ENCODE results near the gene FES.
A peak's percentile ranks its signal among the peaks of the same experiment; 100 is the strongest.

The FES gene

DNA sequence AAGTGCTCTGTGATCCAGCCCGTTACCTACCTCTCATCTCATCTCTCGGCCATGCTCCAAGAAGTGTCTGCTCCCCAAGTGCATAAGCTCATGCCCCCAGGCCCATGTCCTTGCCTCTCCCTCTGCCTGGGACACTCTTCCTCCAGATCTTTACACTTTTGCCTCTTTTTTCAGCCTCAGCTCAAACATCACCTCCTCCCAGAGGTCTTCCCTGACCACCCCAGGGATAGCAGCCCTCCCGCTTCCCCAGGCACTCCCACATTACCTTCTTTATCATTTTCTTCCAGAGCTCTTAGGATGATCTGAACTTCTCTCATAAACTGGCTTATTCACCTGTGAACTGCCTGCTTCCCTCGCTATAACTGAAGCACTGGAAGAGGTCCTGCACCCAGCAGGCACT lies 18.6 kb upstream of the FES start:
- no peak for DNase-seq (ENCODE audit: low read depth in 1 of 2, low spot score in 1 of 2)
- TF ChIP-seq JUND (IDR thresholded peaks at IDR 0.05; ENCODE audit: low read depth), result no peak
- in situ Hi-C loops (cut with HindIII; ENCODE audit: low pct_unique_long_range_greater_than_20kb, low sequenced_read_pairs), result no loop called here

DNA sequence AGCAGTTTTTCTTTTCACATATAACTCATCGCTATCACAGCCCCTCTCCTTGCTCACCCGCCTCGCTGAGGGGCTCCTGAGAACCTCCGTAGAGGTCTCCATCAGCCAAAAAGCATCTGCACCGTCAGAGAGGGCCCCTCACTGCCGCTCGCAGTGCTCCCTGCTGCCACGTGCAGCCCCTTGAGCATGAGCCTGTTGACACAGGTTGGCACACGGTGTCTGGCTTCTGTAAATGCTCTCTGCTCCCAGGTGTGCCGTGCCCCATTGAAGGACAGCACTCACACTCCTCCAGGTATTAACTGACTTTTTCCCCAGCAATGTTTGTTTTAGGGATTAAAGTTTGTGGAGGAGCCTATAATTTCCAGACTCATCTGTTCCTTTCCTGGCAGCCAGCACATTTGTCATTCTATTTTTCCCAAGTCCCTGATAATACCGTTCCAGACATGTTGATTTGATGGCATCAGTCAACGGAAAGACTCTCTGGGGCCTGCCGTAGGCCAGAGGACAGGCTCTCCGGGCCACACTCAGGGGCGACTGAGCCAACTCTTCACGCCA lies 18.1 kb upstream of the FES start:
- DNase-seq (ENCODE audit: low read depth in 1 of 2, low spot score in 1 of 2), result no peak
- TF ChIP-seq JUND (IDR thresholded peaks at IDR 0.05; ENCODE audit: low read depth), result no peak
- in situ Hi-C loops (cut with HindIII; ENCODE audit: low pct_unique_long_range_greater_than_20kb, low sequenced_read_pairs), result no loop called here

DNA sequence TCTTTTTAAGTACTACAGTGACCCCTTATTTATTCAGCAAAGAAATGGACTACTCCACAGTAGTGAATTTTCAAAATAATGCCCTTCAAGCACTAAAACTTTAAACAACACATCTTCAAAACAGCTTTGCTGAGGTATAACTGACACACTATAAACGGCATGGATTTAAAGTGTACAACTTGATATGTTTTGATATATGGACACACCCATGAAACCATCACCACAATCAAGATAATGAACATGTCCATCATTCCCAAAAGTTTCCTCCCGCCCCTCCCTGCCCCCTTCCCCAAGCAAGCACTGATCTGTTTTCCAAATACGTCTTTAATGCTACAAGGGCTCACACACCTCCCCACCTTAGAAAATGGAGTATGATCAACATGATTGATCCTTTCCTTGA lies 17.5 kb upstream of the FES start:
- no peak for DNase-seq (ENCODE audit: low read depth in 1 of 2, low spot score in 1 of 2)
- in situ Hi-C loops (cut with HindIII; ENCODE audit: low pct_unique_long_range_greater_than_20kb, low sequenced_read_pairs), result no loop called here
- TF ChIP-seq JUND (IDR thresholded peaks at IDR 0.05; ENCODE audit: low read depth), result no peak

DNA sequence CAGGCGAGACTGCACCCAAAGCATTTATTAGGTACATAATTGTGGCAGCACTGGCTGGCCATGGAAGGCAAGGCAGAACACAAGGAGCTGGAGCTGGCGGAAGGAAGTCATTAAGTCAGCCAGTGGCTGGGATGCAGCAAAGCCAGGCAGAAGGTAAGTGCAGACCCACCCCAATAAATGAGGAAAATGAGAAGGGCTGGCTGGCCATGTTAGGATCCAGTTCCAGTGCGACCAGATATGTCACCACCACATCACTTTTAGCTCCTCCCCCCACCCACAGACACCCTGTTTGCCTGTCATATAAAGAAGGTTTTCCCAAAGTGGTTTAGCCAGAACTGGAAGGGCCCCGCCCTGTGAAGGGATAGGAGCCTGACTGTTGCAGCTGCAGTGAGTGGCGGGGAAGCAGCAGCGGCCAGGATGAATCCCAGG lies 16.0 kb upstream of the FES start, which contains the start of gene FURIN:
Gene FURIN (plus strand): TSS at position 328 of the 429 bp plus-strand sequence. CDS start 7,153 bp downstream, outside the sequence.
- TF ChIP-seq JUND (IDR thresholded peaks at IDR 0.05; ENCODE audit: low read depth), result no peak
- in situ Hi-C loops (cut with HindIII; ENCODE audit: low pct_unique_long_range_greater_than_20kb, low sequenced_read_pairs), result no loop called here
- peak; percentile 21 to 87 for DNase-seq (ENCODE audit: low read depth in 1 of 2, low spot score in 1 of 2)

DNA sequence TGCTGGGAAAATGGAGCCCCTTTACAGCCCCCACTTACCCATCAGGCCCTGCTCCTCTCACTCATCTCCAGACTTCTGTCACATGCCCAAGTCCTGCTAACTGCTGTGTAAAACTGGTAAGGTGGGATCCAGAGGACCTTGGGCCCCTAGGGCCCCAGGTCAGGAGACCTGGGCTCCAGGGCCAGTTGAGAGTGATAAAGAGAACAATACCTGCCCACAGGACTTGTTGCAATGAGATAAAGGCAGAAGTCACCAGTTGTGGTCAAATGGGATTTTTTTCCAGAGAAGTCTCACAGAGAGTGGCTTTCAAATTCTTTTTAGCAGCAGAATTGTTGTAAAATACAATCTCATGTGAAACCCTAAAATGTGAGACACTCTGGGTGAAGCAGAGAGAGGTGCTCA lies 15.2 kb upstream of the FES start:
- TF ChIP-seq JUND (IDR thresholded peaks at IDR 0.05; ENCODE audit: low read depth), result no peak
- in situ Hi-C loops (cut with HindIII; ENCODE audit: low pct_unique_long_range_greater_than_20kb, low sequenced_read_pairs), result no loop called here
- DNase-seq (ENCODE audit: low read depth in 1 of 2, low spot score in 1 of 2), result no peak

DNA sequence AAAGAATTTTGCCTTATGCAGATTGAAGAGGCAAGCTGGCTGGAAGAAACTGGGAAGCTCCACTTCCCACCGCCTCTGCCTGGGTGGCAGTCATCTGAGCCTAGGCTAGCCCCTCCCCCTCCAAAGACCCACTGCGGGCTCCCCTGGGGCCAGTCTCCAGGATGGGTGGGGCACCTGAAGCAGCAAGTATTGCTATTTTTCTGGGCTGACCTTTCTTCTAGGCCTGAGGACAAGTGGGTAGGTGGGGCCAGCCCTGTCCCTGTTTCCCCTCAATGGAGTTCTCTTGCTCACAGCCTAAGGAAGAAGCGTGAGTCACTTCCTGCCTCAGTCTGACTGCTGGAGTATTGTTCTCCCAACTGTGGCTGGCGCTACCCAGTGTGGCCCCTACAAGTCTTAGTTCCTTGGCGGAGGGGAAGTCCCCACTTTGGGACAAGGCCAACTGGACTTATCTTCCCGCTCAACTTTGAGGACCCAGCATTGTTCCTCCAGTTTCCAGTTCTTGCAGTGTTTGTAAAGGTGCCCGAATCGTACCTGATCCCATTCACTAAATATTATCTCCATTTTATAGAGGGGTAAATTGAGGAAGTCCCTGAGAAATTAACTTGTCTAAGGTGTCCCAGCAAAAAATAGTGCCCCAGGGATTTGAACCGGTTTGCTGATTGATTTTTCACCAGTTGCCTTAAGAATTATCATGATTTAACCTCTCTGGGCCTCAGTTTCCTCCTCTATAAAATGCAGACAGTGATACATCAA lies 14.5 kb upstream of the FES start:
- in situ Hi-C loops (cut with HindIII; ENCODE audit: low pct_unique_long_range_greater_than_20kb, low sequenced_read_pairs), result no loop called here
- no peak for TF ChIP-seq JUND (IDR thresholded peaks at IDR 0.05; ENCODE audit: low read depth)
- no peak for DNase-seq (ENCODE audit: low read depth in 1 of 2, low spot score in 1 of 2)

DNA sequence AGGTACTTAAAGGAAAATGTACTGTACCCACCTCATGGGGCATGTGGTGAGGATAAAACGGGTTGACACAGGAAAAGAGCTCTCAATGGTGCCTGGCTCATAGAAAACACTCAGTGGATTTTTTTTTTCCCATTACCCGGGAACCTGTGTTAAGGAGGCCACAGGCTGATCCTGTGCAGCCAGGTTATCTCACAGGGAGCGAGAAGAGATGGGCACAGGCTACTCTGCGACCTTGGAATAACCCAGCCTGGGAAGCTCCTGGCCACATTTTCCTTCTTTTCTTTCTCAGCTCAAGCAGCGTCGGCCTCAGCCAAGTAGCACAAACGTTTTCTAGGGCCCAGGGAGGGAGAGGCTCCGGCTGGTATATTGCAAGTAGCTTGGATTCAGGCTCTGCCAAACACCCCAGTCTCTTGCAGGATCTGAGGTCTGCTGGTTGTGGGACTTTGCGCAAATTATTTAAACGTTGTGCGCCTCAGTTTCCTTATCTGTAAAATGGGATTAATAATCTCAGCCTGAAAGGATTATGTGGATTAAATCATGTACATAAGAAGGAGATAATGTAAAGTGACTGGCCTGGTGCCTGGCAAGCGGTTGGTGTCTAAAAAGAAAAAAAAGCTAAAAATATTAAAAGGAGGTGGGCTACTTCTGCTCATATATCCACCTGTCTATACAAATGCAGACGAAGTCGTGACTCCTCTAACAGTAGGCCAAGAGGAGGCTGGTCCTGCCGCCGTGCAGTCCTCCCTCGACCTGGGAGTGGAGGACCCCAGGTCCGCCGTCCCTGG lies 13.8 kb upstream of the FES start:
- TF ChIP-seq JUND (IDR thresholded peaks at IDR 0.05; ENCODE audit: low read depth), result no peak
- no peak for DNase-seq (ENCODE audit: low read depth in 1 of 2, low spot score in 1 of 2)
- in situ Hi-C loops (cut with HindIII; ENCODE audit: low pct_unique_long_range_greater_than_20kb, low sequenced_read_pairs), result no loop called here

DNA sequence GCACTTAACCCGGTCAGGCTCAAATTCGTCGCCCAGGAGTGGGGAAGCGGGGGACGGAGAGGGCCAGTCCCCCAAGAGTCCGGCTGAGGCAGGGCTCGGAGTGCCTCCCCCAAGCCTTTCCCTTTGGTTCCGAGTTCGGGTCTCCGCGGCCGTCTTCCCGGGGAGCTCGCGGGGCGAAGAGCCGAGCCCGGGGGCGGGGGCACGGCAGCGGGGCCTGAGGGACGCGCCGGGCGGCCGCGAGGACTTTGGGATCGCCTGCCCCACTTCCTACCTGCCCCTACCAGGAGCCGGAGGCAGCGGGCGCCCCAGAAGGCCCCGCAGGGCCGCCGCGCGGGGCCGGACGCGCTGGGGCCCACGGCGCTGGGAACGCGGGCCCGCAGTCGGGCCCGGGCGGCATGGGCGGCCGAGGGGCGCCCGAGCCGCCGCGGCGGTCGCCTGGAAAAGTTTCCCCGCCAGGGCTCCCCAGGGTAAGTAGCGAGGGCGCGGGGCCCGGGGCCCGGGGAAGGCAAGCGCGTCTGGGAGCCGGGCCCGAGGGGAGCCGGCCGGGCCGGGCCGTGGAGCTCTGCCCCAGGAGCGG lies 13.1 kb upstream of the FES start:
- no peak for TF ChIP-seq JUND (IDR thresholded peaks at IDR 0.05; ENCODE audit: low read depth)
- in situ Hi-C loops (cut with HindIII; ENCODE audit: low pct_unique_long_range_greater_than_20kb, low sequenced_read_pairs), result no loop called here
- DNase-seq (ENCODE audit: low read depth in 1 of 2, low spot score in 1 of 2), result peak; percentile 17 to 29

DNA sequence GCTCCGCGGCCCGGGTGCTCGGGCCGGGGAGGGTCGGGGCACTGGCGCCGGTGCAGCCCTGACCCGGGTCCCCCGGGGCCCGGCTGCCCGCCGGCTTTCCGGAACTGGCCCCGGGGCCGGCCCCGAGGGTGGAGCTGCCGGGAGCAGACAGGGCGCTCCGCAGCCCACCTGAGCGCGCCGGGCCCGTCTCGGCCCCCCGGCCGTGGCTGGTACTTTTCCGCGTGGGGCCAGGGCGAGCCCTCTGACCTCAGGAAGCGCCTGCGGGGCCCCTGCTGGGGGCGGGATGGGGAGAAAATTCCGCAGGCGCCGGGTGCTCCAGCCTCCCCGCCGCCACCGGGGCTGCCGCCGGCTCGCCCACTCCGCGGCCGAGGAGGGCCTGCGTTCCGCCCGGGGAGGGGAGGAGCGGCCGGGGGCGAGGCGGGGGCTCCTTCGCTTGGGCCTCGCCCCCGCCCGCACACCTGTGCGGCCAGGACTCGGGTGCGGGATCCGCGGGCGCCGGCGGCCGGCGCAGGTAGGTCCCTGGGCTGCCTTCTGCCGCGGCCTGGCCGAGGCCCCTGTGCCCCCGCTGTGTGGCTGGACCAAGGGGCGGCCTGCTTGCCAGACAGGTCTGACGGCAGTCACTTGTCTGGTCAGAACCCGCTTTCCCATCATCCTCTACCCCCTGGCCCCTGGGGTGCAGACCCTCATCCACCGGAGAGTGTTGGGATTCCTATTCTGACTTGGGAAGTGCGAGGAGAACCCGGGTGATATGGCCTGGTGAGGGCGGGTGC lies 12.4 kb upstream of the FES start:
- no peak for TF ChIP-seq JUND (IDR thresholded peaks at IDR 0.05; ENCODE audit: low read depth)
- in situ Hi-C loops (cut with HindIII; ENCODE audit: low pct_unique_long_range_greater_than_20kb, low sequenced_read_pairs), result no loop called here
- peak in 1 of 2 experiments; percentile 37 for DNase-seq (ENCODE audit: low read depth in 1 of 2, low spot score in 1 of 2)

DNA sequence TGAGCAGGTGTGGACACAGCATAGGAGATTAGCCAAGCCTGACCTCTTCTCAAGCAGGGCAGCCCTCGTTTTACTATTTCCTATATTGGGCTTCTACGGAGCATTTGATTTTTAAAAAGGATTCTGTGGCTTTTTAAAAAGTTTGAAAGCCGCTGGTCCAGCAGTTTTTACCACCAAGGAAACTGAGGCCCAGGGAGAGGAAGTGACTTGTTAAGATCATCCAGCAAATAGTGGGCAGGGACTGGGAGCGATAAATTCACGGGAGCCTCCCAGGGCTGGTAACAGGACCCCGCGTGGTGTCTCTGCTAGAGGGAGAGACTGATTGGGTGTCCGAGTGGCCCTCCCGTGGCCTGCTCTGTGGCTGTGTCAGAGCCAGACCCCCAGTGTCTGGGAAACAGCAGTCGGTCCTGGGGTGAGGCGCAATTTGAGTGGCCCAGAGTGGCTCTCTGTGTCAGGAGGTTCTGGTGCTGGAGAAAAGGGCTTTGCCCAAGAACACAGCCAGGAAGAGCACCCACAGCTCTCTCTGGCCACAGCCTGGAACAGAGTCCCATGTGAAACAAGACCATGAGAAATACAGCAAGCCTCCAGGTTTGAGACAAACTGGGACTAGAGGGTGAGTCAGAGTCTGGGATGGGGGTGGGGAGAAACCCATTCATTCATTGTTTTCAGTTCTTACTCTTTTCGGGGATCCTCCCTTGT lies 11.7 kb upstream of the FES start:
- TF ChIP-seq JUND (IDR thresholded peaks at IDR 0.05; ENCODE audit: low read depth), result no peak
- DNase-seq (ENCODE audit: low read depth in 1 of 2, low spot score in 1 of 2), result no peak
- in situ Hi-C loops (cut with HindIII; ENCODE audit: low pct_unique_long_range_greater_than_20kb, low sequenced_read_pairs), result no loop called here

DNA sequence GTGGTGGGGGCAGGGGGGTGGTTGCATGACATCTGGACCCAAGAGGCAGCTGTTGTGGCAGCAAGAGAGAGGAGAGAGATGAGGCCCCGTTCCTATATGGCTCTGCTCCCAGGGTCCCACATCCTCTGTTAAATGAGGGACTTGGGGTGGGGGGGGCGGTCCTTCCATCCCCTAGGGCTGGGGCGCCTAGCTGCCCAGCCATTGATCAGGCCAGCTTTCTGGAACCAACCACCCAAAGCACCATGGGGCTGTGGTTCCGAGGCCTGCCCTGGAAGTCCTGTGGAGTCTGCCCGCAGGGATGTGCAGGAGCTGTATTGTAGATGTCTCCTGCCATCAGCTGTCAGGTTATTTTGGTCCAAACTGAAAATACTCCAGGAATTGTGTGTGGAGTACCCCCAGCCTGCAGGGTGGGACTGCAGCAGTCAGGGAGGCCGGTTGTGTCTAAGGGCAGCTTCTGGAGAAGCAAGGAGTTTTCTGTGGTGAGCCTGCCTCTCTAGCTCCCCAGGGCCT lies 10.8 kb upstream of the FES start:
- TF ChIP-seq JUND (IDR thresholded peaks at IDR 0.05; ENCODE audit: low read depth), result no peak
- DNase-seq (ENCODE audit: low read depth in 1 of 2, low spot score in 1 of 2), result no peak
- in situ Hi-C loops (cut with HindIII; ENCODE audit: low pct_unique_long_range_greater_than_20kb, low sequenced_read_pairs), result no loop called here

Measured in T47D (cell line).